ENCODE data around the gene RABAC1. TPM values are rescaled to one million over a fixed set of nuclear protein-coding genes. Genes with fewer than 3 reads are reported as not detected.
"Not testable (repeated sequence)": the region's sequence is repeated elsewhere in the genome, so short reads cannot be mapped to it uniquely, and the experiment has no call there.

The RABAC1 gene
- total RNA-seq, 1 donor from 2014 or later, result 282 TPM

- peaks cover 26% of the 10 kb centered on the region for H3K27me3 Mint-ChIP-seq (ENCODE audit: low read depth)
- H3K27ac Mint-ChIP-seq (ENCODE audit: unreplicated experiment), result no peak overlapping the region
- H3K9me3 Mint-ChIP-seq (ENCODE audit: low read depth), result no peaks in the 10 kb centered on the region
- no peaks in the 10 kb centered on the region for H3K36me3 Mint-ChIP-seq (ENCODE audit: low read depth)
- DNase-seq (ENCODE audit: low spot score), result no peak
- H3K4me3 Mint-ChIP-seq (ENCODE audit: unreplicated experiment), result no peak overlapping the region
- TF ChIP-seq CTCF (IDR thresholded peaks at IDR 0.05), result no peak
- peaks cover 2% of the 10 kb centered on the region for H3K4me1 Mint-ChIP-seq (ENCODE audit: low read depth)
These were observed 43.2 kb downstream of the RABAC1 start for GRCh38 chr19:41915776-41916414.

GRCh38 chr19:41915021-41915775 lies 43.9 kb downstream of the RABAC1 start:
- Mint-ChIP-seq H3K27me3 (ENCODE audit: low read depth) (peaks cover 31% of the 10 kb centered on the region), H3K36me3 (ENCODE audit: low read depth) (no peaks in the 10 kb centered on the region), H3K4me1 (ENCODE audit: low read depth) (peaks cover 2% of the 10 kb centered on the region), H3K9me3 (ENCODE audit: low read depth) (no peaks in the 10 kb centered on the region), H3K27ac (ENCODE audit: unreplicated experiment) (no peak overlapping the region), H3K4me3 (ENCODE audit: unreplicated experiment) (no peak overlapping the region)
- TF ChIP-seq CTCF (IDR thresholded peaks at IDR 0.05), result no peak
- peak; percentile 86 for DNase-seq (ENCODE audit: low spot score)

GRCh38 chr19:41914424-41914834 lies 44.7 kb downstream of the RABAC1 start:
- not testable (repeated sequence) for H3K27ac Mint-ChIP-seq (ENCODE audit: unreplicated experiment); H3K4me3 Mint-ChIP-seq (ENCODE audit: unreplicated experiment); DNase-seq (ENCODE audit: low spot score); H3K9me3 Mint-ChIP-seq (ENCODE audit: low read depth); H3K36me3 Mint-ChIP-seq (ENCODE audit: low read depth); H3K4me1 Mint-ChIP-seq (ENCODE audit: low read depth)
- peaks cover 31% of the 10 kb centered on the region for H3K27me3 Mint-ChIP-seq (ENCODE audit: low read depth)

GRCh38 chr19:41913538-41914423 lies 45.3 kb downstream of the RABAC1 start:
- H3K27me3 Mint-ChIP-seq (ENCODE audit: low read depth), result peaks cover 31% of the 10 kb centered on the region
- H3K4me1 Mint-ChIP-seq (ENCODE audit: low read depth), result peaks cover 2% of the 10 kb centered on the region
- no peaks in the 10 kb centered on the region for H3K9me3 Mint-ChIP-seq (ENCODE audit: low read depth)

More at GRCh38 chr19:41913538-41914423, 45.3 kb downstream of the RABAC1 start:
- Mint-ChIP-seq H3K4me3 (ENCODE audit: unreplicated experiment) (no peak overlapping the region), H3K36me3 (ENCODE audit: low read depth) (no peaks in the 10 kb centered on the region), H3K27ac (ENCODE audit: unreplicated experiment) (no peak overlapping the region)
- peak; percentile 80 for DNase-seq (ENCODE audit: low spot score)
- TF ChIP-seq CTCF (IDR thresholded peaks at IDR 0.05), result no peak
